ENCODE measurements around the gene NFATC2.
"Not testable (repeated sequence)": the region's sequence is repeated elsewhere in the genome, so short reads cannot be mapped to it uniquely, and the experiment has no call there.

NFATC2 gene

DNA sequence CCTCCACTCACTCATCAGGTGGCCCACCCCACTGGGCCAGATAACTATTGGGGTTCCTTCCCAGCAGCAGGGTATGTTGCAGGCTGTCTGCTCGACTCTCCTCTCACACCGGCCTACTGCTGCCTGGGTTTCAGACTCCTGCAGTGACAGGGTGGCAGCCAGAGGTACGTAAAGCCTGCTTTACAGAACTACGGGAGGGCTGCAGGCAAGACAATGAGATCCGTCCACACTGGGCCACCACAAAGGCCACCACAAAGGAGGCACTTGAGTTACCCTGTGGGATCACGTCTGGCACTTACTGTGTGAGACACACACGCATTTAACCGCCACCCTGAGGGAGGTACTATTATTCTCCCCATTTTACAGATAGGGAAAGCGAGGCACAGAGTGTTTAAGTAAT is 78.5 kb downstream of the NFATC2 start:
- H3K27ac ChIP-seq (ENCODE audit: low read depth, low read length): peak overlapping the region; percentile 15; the same call in 1 of the 2 replicates
- TF ChIP-seq EZH2phosphoT487 (conservative IDR thresholded peaks at IDR 0.05; ENCODE audit: low read length): no peak
- H3K27me3 ChIP-seq (ENCODE audit: low read length): no peaks in the 10 kb centered on the region
- no peaks in the 10 kb centered on the region for H3K36me3 ChIP-seq (ENCODE audit: low read length)
- H3K9me3 ChIP-seq (ENCODE audit: insufficient read depth, low read length): no peaks in the 10 kb centered on the region
- H2AFZ ChIP-seq (ENCODE audit: low read depth, low read length, severe bottlenecking): no peak overlapping the region
- no peaks in the 10 kb centered on the region for H4K20me1 ChIP-seq (ENCODE audit: low read depth, low read length)
- no peak overlapping the region for H3K4me3 ChIP-seq (ENCODE audit: insufficient read depth, low read length, poor library complexity, severe bottlenecking)
- H3K9me2 ChIP-seq (replicated peaks; ENCODE audit: insufficient read depth, low read length): no peaks in the 10 kb centered on the region
- peaks cover 14% of the 10 kb centered on the region; the same call in 1 of the 2 replicates for H3F3A ChIP-seq (ENCODE audit: insufficient read depth)
- no peak overlapping the region for H3K9ac ChIP-seq (ENCODE audit: low read length)
- no peaks in the 10 kb centered on the region for H3K79me2 ChIP-seq (ENCODE audit: insufficient read depth, low read length)
- H3K4me2 ChIP-seq (ENCODE audit: low read depth, low read length, poor library complexity, severe bottlenecking): no peak overlapping the region

DNA sequence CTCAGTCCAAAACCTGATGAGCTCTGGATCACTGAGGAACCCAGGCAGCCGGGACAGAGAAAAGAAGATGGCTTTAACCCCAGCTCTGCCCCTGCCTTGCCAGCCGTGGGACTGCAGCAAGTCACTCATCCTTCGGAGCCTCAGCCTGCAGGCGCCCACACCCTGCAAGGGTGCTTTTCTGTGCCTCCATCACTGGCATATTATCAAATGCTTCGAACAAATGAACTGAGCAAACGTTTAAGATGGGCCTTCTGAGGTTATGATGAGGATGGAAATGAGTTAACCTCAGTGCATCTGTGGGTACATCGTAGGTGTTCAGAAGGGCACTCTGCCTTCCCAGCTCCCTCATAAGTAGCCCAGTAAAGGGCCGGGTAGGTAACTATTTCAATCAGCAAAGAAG is 79.0 kb downstream of the NFATC2 start:
- H3K27ac ChIP-seq (ENCODE audit: low read depth, low read length): peak overlapping the region; percentile 15
- H3K79me2 ChIP-seq (ENCODE audit: insufficient read depth, low read length): no peaks in the 10 kb centered on the region
- no peak overlapping the region for H3K4me3 ChIP-seq (ENCODE audit: insufficient read depth, low read length, poor library complexity, severe bottlenecking)
- peaks cover 14% of the 10 kb centered on the region; the same call in 1 of the 2 replicates for H3F3A ChIP-seq (ENCODE audit: insufficient read depth)
- no peaks in the 10 kb centered on the region for H3K27me3 ChIP-seq (ENCODE audit: low read length)
- H3K36me3 ChIP-seq (ENCODE audit: low read length): no peaks in the 10 kb centered on the region
- no peaks in the 10 kb centered on the region for H4K20me1 ChIP-seq (ENCODE audit: low read depth, low read length)
- no peak overlapping the region for H2AFZ ChIP-seq (ENCODE audit: low read depth, low read length, severe bottlenecking)
- no peaks in the 10 kb centered on the region for H3K9me3 ChIP-seq (ENCODE audit: insufficient read depth, low read length)
- no peak overlapping the region for H3K4me2 ChIP-seq (ENCODE audit: low read depth, low read length, poor library complexity, severe bottlenecking)
- H3K9ac ChIP-seq (ENCODE audit: low read length): no peak overlapping the region
- TF ChIP-seq, protein P1, sequence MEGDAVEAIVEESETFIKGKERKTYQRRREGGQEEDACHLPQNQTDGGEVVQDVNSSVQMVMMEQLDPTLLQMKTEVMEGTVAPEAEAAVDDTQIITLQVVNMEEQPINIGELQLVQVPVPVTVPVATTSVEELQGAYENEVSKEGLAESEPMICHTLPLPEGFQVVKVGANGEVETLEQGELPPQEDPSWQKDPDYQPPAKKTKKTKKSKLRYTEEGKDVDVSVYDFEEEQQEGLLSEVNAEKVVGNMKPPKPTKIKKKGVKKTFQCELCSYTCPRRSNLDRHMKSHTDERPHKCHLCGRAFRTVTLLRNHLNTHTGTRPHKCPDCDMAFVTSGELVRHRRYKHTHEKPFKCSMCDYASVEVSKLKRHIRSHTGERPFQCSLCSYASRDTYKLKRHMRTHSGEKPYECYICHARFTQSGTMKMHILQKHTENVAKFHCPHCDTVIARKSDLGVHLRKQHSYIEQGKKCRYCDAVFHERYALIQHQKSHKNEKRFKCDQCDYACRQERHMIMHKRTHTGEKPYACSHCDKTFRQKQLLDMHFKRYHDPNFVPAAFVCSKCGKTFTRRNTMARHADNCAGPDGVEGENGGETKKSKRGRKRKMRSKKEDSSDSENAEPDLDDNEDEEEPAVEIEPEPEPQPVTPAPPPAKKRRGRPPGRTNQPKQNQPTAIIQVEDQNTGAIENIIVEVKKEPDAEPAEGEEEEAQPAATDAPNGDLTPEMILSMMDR (IDR thresholded peaks at IDR 0.05; ENCODE audit: insufficient read depth, low read length, poor library complexity, severe bottlenecking): no peak
- TF ChIP-seq EZH2phosphoT487 (conservative IDR thresholded peaks at IDR 0.05; ENCODE audit: low read length): no peak
- H3K9me2 ChIP-seq (replicated peaks; ENCODE audit: insufficient read depth, low read length): no peaks in the 10 kb centered on the region

DNA sequence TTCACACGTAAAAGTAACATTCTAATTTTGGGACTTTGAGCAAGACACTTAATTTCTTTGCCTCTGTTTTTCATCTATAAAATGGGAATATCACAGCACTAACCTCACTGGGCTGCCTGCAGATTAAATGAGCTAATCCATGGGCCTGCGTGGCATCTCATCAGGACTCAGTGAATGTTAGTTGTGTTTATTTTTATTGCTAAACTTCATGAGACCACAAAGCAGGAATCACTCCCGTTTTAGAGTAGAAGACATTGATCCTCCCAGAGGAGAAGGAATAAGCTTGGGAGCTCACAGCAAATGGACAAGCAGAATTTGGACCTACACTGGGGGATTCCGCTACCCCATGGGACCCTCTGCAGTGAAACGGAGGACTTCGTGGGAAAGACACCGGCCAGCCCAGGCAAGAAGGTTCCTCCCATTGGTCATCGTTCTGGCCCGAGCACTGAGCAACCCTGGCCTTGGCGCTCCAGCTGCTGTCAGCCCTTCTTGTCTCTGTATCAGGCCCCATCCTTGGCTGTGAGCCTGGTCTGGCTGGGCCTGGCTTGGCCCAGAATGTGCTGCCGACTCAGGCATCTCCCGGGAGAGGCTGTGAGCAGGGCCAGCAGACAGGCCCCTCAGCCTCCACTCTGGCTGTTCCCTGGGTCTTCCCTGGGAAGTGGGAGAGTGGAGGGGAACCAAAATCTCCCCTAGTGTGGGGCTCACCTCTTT is 79.8 kb downstream of the NFATC2 start:
- H3K9me2 ChIP-seq (replicated peaks; ENCODE audit: insufficient read depth, low read length): no peaks in the 10 kb centered on the region
- H3K27me3 ChIP-seq (ENCODE audit: low read length): no peaks in the 10 kb centered on the region
- no peak overlapping the region for H3K4me3 ChIP-seq (ENCODE audit: insufficient read depth, low read length, poor library complexity, severe bottlenecking)
- H3K9ac ChIP-seq (ENCODE audit: low read length): no peak overlapping the region
- H4K20me1 ChIP-seq (ENCODE audit: low read depth, low read length): no peaks in the 10 kb centered on the region
- TF ChIP-seq, protein P1 (IDR thresholded peaks at IDR 0.05; ENCODE audit: insufficient read depth, low read length, poor library complexity, severe bottlenecking): no peak
- no peak overlapping the region for H2AFZ ChIP-seq (ENCODE audit: low read depth, low read length, severe bottlenecking)
- H3F3A ChIP-seq (ENCODE audit: insufficient read depth): peaks cover 14% of the 10 kb centered on the region; the same call in 1 of the 2 replicates
- H3K4me2 ChIP-seq (ENCODE audit: low read depth, low read length, poor library complexity, severe bottlenecking): no peak overlapping the region
- no peaks in the 10 kb centered on the region for H3K9me3 ChIP-seq (ENCODE audit: insufficient read depth, low read length)
- H3K36me3 ChIP-seq (ENCODE audit: low read length): no peaks in the 10 kb centered on the region
- H3K27ac ChIP-seq (ENCODE audit: low read depth, low read length): peak overlapping the region; percentile 96; the same call in 1 of the 2 replicates
- H3K79me2 ChIP-seq (ENCODE audit: insufficient read depth, low read length): no peaks in the 10 kb centered on the region

DNA sequence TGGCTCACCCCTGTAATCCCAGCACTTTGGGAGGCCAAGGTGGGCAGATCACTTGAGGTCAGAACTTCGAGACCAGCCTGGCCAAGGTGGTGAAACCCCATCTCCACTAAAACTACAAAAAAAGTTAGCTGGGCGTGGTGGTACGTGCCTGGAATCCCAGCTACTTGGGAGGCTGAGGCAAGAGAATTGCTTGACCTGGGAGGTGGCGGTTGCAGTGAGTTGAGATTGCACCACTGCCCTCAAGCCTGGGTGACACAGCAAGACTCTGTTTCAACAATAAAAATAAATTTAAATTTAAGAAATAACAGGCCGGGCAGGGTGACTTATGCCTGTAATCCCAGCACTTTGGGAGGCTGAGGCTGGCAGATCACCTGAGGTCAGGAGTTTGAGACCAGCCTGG is 80.7 kb downstream of the NFATC2 start:
- not testable (repeated sequence) for H3K36me3 ChIP-seq (ENCODE audit: low read length); H3K27me3 ChIP-seq (ENCODE audit: low read length); H3K9me2 ChIP-seq (replicated peaks; ENCODE audit: insufficient read depth, low read length); H4K20me1 ChIP-seq (ENCODE audit: low read depth, low read length); H3K9me3 ChIP-seq (ENCODE audit: insufficient read depth, low read length); H3K4me3 ChIP-seq (ENCODE audit: insufficient read depth, low read length, poor library complexity, severe bottlenecking); H2AFZ ChIP-seq (ENCODE audit: low read depth, low read length, severe bottlenecking); H3K79me2 ChIP-seq (ENCODE audit: insufficient read depth, low read length)
- peak overlapping the region; percentile 57 for H3K4me2 ChIP-seq (ENCODE audit: low read depth, low read length, poor library complexity, severe bottlenecking)
- peak overlapping the region; percentile 43 for H3K9ac ChIP-seq (ENCODE audit: low read length)
- peak overlapping the region; percentile 96 for H3K27ac ChIP-seq (ENCODE audit: low read depth, low read length)
- H3F3A ChIP-seq (ENCODE audit: insufficient read depth): peaks cover 14% of the 10 kb centered on the region; the same call in 1 of the 2 replicates

Measured in SU-DHL-6 (cell line).